ENCODE measurements around the gene LRRC55.

Gene LRRC55, protein sequence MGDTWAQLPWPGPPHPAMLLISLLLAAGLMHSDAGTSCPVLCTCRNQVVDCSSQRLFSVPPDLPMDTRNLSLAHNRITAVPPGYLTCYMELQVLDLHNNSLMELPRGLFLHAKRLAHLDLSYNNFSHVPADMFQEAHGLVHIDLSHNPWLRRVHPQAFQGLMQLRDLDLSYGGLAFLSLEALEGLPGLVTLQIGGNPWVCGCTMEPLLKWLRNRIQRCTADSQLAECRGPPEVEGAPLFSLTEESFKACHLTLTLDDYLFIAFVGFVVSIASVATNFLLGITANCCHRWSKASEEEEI

DNA sequence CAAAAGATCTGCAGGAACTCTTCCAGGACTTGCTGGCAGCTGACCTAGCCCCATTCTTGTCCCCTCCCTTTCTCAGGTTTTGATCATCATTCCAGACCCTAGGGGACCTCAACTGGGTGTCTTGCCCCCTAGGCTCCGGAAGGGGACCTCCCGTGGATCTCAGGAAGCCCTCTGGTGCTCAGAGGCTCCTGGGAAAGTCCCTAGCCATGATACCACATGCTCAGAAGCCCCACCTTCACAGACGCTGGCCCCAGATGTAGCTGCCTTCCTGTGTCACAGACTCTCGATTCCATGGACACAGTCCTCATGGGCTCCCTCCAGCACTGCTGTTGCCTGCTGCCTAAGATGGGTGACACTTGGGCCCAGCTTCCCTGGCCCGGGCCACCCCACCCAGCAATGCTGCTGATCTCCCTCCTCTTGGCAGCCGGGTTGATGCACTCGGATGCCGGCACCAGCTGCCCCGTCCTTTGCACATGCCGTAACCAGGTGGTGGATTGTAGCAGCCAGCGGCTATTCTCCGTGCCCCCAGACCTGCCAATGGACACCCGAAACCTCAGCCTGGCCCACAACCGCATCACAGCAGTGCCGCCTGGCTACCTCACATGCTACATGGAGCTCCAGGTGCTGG lies at the start of gene LRRC55:
LRRC55 (plus strand) TSS at position 276 of the 628 bp plus-strand sequence; CDS start at position 346, 70 bp downstream.
- no peak for DNase-seq

DNA sequence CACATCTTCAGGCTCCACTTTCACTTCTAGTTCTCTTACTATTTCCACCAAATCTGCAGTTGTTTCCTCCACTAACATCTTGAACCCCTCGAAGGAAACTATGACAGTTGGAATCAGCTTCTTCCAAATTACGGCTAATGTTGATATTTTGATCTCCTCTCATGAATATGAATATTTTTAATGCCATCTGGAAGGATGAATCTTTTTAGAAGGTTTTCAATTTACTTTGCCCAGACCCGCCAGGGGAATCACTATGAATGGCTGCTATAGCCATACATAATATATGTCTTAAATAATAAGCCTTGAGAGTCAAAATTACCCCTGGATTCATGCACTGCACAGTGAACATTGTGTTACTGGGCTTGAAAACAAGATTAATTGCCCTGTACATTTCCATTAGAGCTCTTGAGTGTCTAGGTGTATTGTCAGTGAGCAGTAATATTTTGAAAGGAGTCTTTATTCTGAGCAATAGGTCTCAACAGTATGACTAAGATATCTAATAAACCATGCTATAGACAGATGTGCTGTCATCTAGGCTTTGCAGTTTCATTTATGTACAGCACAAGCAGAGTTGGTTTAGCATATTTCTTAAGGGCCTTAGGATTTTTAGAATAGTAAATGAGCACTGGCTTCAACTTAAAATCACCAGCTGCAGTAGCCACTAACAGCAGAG lies 48.3 kb upstream of the LRRC55 start:
- no peak for DNase-seq

DNA sequence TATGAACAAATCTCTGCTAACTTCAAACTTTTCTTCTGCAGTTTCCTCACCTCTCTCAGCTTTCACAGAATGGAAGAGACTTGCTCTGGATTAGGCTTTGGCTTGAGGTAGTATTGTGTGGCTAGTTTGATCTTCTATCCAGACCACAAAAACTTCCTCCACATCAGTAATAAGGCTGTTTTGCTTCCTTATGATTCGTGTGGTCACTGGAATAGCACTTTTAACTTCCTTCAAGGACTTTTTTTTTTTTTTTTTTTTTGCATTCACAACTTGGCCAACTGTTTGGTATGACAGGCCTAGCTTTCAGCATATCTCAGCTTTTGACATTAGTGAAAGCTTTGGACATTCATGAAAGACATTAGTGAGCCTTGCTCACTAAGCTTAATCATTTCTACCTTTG lies 47.5 kb upstream of the LRRC55 start:
- DNase-seq, result no peak

DNA sequence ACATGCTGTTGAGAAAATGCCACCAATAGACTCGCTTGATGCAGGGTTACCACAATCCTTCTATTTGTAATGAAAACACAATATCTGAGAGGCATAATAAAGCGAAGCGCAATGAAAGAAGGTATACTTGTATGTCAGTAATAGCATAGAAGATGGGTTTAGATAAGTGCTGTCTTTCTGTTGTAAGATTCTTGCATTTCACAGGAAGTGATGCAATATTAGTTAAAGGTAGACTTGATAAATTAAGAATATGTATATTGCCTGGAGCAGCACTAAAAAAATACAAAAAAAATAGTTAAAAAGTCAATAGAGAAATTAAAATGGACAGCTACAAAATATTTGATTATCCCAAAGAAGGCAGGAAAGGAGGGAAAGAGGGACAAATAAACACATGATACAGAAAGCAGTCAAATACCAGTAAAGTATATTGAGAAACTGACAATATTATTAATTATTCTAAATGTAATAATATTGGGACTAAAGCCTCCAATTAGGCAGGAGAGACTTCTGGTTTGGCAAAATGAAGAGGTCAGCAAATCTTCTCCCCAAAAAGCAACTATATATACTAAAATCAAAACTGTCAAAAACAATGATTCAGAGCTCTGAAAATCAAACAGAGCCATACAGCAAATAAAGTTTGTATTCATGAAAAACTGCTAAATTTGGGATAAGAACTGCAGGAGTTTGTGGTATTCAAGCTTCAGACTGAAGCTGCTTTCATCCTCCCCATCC lies 46.6 kb upstream of the LRRC55 start:
- no peak for DNase-seq

DNA sequence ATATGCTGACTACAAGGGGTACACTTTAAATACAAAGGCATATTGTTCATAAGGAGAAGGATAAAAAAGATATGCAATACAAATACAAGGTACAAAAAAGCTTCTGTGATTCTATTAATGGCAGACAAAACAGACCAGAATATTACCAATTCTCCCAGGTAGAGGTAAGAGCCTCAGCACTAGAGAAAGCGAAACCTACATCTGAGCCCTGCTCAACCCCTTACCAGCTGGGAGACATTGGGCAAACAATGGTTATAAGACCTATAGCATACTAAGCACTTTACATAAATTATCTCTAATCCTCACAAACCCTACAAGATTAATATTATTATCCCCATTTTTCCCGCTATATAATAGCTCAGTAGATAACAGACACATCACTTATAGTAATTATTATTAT lies 41.2 kb upstream of the LRRC55 start:
- no peak for DNase-seq

DNA sequence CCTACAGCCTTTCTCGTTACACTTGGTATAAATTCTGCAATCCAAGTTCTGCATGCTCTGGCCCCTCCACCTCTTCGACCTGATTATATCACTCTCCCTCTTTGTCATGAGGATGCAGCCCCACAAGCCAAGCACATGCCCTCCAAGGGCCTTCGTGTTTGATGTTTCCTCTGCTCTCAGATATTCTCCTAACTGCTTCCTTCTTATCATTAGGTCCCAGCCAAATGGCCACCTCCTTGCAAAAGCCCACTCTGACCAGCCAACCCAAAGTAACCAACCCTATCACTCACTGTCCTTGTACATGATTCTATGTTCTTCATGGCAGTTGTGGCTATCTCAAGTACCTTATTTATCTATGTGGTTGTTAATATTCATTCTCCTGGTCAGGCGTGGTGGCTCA lies 38.3 kb upstream of the LRRC55 start:
- no peak for DNase-seq

DNA sequence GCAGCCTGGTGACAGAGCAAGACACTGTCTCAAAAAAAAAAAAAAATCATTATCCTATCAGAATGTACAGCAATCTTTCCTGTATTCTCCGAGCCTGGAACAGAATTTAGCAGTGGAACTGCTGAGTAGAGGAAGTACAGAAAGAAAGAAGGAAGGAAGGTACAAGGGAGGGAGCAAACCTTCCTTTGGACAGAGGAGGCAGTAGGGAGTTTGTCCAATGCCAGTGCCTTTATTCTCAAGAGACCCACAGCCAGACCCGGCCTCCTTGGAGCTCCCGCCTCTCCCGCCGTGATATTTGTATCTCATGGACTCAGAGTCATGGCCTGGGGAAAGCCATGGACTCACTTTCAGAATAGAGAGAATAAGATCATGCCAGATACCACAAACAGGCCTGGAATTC lies 37.7 kb upstream of the LRRC55 start:
- no peak for DNase-seq

DNA sequence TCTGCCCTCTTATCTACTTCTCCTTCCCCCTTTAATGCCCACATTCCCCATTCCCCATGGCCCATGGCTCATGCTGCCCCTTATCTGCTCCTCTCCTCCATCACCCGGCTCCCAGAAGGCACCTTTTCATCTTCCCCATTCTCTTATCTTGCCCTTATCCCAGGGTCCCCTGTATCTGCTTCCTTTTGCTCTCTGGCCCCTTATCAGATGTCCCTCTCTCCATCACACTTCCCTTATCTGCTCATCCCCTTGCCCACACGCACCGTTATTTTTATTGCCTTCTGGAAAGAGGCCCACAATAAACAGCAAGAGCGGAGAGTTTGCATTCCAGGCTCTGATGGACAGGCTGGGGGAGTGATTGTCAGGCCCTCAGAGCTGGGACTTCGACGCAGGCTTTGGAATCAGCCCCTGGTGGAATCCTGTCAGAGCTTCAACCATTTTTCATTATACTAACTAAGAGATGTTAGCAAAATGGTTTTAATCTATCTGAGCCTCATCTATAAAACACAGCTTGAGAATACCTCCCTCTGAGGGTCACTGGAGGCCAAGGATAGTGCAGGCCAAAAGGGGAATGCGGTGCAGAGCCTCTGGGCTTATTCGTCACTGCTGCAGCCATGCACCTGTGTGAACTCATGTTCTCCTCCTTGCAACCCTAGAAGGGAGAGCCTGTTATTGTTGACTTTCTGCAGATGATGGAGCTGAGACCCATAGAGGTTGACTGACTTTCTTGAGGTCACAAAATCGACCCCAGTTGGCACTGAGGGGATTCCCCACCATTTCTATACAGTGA lies 37.0 kb upstream of the LRRC55 start:
- no peak for DNase-seq

DNA sequence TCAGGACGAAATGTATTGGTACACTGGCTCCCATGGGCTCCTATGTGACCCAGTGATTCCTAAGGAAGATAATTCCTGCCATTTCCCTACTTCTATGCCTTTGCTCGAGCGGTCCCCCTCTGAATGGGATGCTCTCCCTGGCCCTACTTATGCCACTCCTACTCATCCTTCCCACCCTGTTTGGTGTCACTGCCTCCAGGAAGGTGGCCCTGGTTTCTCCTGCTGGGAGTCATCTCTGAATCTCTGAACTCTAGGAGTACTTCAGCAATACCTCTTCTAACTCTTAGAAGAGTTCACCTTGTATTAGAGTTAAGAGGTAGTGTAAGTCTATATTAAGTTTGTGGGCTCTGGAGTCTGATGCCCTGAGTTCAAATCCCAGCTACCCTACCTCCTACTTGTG lies 35.5 kb upstream of the LRRC55 start:
- no peak for DNase-seq

DNA sequence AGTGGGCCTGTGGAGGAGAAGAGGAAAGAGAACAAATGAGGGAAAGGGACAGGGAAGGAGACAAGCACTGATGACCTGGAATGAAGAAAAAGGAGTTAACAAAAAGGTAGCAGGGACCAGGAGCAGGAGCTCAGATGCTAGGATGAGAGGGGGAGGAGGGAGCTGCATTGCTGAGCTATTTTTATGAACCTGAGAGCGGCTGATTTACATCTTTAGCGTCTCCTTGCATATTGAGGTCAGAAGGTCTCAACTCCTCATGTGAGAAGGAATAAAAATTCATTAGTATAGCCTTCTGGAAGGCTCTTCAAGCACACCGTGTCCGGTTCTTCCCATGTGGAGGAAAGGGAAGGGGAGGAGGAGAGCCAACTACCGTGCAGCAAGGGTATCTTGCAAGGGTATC lies 33.1 kb upstream of the LRRC55 start:
- DNase-seq, result no peak

DNA sequence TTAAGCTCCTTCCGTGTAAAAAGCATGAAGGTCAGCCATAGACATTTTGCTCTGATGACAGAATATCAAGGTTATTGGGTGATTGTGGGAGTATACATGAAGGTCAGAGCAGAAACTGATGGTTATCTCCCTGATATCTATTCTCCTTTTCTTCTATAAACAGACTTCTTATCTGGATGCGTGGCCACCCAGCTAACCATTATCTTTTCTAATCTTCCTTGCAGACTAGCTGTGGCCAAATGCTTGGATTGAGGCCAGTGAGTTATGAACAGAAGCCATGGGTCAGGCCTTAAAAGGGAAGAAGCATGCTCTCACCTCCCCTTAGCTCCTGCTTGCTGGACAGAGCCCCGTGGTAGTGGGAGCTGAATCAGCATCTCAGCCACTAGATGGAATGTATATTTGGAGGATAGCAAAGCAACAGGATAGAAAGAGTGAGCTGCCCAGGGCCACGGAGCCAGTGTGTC lies 31.3 kb upstream of the LRRC55 start:
- no peak for DNase-seq

DNA sequence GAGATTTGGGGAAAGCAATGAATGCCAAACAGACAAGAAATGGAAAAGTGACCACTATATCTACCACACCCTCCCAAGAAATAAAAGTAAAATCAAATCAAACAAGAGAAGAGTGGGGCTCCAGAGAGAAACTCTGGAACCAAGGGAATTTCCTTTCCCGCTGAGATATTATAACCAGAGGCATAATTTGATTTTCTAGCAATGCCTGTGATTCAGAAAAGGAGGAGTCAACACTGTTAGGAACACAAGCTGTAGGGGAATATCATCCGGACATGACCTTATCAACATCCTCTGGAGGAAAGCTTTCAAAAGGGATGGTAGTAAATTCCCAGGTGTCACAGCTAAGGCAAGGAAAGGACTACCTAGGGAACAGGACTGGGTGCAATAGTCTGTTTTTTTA lies 29.6 kb upstream of the LRRC55 start:
- no peak for DNase-seq

DNA sequence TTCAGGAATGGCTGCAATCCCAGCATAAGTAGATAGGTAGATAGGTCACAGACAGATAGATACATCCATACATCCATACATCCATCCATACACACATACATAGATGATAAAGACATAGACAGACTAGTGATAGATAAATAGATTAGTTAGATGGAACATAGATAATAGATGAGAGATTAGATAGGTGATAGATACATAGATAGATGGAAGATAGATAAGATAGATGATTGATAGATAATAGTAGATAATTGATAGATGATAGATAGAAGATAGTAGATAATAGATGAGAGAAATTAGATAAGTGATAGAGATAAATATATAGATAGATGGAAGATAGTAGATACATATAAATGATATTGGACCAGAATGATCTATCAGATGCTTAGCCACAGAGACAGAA lies 28.3 kb upstream of the LRRC55 start:
- DNase-seq, result no peak

DNA sequence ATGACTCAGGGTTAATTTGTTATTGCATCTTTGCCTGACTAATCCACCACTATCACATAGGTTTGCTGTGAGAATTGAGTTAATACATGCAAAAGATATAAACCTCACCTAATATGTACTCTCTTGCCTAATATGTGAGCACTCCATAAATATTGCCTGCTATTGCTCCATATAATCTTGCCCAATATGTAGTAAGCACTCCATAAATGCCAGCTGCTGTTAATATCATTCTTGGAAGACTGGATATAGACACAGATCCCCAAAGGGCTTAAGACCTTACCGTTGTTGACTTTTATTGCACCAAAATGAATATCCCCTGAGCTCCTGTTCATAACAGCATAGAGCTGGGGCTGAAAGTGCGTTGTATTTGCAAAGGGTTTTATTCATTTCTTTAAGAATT lies 27.0 kb upstream of the LRRC55 start:
- DNase-seq, result no peak

DNA sequence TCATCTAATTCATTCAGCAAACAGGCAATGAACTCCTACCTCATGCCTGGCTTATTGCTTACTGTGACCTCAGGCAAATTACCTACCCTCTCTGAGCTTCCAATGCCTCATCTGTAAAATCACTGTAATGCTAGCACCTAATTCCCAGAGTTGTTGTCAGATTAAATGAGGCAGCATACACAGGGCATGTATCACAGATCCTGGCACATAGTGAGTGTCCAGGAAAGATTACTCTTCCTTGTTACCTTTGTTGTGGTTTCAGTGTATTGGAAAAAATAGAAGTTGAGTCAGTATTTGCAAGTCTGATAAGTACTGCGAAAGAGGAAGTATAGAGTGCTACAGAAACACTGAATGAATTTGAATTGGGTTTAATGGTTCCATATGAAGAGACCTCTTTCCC lies 26.4 kb upstream of the LRRC55 start:
- no peak for DNase-seq

DNA sequence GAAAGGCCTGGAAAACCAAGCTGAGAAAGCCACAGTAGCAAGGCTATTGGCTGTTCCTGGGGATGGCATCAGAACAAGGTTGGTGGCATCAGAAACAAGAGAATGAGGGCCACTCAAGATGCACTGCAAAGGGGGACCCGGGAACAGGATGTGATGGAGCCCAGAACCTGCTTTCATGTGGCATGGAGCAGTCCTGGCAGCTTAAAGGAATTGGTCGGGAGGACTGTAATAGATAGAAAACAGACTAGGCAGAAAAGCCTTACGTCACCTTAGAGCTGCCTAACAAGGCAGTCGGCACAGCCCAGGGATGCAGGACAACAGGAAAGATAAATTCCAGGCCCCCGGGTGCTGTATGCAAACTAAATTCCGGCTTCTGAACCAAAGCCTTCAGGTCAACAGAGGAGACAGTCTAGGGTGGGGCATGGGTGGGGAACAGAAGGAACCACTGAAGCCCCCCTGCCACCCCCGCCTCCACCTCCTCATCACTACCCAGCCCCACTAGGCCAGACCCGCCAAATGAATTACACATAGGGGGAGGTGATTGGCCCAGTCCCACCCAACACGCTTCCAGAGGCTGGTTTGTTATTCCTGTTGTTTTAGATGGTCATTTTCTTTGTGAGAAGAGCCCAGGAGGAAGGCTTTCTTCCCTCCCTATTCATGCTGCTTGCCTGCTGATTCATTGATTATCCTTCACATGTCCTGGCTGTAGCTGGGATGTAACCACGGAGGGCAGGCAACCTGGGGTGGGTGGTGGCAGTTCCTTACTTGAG lies 25.7 kb upstream of the LRRC55 start:
- no peak for DNase-seq

DNA sequence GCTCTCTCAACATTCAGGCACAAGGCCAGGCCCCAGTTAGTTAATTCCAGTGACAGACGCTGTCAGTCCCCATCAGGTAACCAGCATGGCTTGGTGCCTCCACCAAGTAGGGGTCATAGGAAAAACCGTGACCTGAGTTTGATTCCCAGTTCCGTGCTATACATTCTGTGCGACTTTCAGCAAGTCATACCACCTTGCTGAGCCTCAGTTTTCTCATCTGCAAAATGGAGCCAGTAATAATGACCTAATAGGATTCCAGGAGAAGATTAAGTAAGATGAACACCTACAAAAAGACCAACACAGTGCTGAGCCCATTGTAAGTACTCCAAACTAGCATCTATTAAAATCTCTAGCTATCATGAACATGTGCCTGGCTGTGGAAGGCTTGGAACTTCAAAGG lies 24.8 kb upstream of the LRRC55 start:
- DNase-seq, result no peak

DNA sequence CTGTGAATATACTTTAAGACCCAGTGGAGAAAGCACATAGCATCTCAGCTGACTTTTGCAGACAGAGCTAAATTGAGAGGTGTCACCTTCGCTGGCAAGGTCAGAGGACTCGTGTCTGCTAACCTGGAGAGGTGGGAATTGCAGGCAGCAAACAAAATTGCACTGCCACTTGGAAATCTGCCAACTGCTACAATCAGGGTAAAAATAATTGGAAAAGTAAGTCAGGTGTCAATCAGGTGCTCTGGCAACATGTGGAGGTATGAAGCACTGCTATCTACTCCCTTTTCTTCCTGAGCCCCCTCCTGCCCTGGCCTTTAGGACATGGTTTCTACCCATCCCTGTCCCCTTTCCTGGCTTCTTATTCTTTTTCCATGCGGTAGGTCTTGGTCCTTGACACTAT lies 24.1 kb upstream of the LRRC55 start:
- DNase-seq, result no peak

DNA sequence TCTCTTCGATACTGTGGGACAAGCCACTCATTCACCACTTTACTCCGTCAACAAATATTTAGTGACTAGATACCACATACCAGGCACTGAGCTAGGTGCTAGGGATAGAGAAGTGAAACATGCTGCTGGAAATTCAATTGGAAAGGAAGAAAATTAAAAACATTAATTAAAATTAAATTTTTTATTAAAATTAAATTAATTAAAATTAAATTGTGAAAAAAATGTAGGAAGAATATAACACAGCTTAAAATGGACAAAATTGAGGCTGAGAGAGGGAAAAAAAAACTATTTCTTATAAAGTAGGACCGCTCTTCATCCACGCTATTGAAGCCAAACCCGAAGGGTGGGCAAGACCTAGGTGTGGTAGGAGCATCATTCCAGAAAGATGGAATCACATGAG lies 23.6 kb upstream of the LRRC55 start:
- DNase-seq, result no peak

DNA sequence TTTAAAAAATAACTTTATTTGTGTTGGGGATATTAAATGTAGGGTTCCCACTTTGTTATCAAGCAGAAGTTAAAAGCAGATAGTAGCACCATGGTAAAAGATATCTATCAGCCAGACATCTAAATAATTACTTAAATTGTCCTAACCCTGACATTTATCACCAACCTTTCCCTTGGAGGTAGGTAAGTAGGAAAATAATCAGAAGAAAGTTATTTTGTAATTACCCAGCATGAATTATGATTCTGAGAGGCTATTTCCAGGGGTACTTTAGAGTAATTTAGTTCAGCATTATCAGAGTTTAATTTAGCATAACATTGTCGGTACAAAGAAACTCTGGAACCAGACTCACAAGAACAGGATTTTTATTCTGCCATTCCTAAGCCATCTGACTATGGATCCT lies 23.2 kb upstream of the LRRC55 start:
- no peak for DNase-seq

DNA sequence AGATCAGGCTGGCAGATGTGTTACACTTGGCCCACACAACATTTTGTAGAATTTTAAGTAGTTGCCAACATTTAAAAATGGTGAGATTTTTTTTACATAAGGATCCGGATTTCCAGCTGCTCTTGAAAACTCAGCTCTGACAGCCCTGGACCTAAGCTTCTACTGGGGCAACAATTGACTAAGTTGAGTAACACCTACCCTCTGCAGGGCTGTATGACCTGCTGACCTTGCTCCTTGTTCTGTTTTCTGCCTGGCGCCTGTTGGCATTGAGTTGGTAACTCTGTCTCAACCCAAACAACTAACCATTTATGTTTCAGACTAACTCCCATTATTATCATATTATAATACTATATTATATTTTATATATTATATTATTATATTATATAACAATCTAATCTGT lies 21.1 kb upstream of the LRRC55 start:
- no peak for DNase-seq

DNA sequence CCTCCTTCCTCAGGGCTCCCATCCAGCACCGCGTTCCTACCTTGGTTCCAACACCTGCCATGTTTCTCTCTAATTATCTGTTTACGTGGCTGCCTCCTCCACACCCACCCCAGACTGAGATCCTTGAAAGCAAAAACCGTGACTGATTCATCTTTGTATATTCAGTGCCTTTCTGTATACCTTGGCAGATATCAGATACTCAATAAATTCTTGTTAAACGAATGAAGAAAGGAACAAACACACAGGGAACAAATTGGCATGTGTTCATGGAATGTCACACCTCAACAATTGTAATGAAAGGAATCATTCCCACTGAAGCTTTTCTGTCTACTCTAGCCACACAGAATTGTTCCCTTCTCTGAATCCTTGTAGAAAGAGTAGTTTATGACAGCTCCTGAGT lies 20.4 kb upstream of the LRRC55 start:
- no peak for DNase-seq
